Liver (tissue), 3 donors: ENCODE results near the gene MPPED2.

Source experiments
- CTCF ChIP-seq: fragments of 150-350 bp; IDR thresholded peaks from 2 replicates; pipeline ENCODE4 v1.5.1; 2017; ENCODE audit warnings: improper control_type of control experiment, low read depth, low read length; ENCODE audit not compliant: missing input control
- EGR1 ChIP-seq, 2 donors: IDR thresholded peaks; 2 replicates each; pipeline ENCODE4 v1.6.1; 2016 to 2018; ENCODE audit warnings: antibody characterized with exemption in 2 of 2, low read depth in 2 of 2
- GABPA ChIP-seq, 2 donors: IDR thresholded peaks in 1 of 2; conservative IDR thresholded peaks in 1 of 2; 2 replicates each; pipeline ENCODE4 v1.6.1; 2016; ENCODE audit warnings: antibody characterized with exemption in 2 of 2, mild to moderate bottlenecking in 1 of 2, moderate library complexity in 1 of 2
- JUND ChIP-seq, 2 donors: IDR thresholded peaks; 2 replicates each; pipeline ENCODE4 v1.6.1; 2016; ENCODE audit warnings: antibody characterized with exemption in 2 of 2
- MAX ChIP-seq: IDR thresholded peaks from 2 replicates; pipeline ENCODE4 v1.6.1; 2016; ENCODE audit warnings: antibody characterized with exemption
- NR2F2 ChIP-seq: IDR thresholded peaks from 2 replicates; pipeline ENCODE4 v1.6.1; 2016; ENCODE audit warnings: antibody characterized with exemption
- RAD21 ChIP-seq, 2 donors: IDR thresholded peaks; 2 replicates each; pipeline ENCODE4 v1.6.1; 2016; ENCODE audit warnings: antibody characterized with exemption in 2 of 2, mild to moderate bottlenecking in 2 of 2
- YY1 ChIP-seq: IDR thresholded peaks from 2 replicates; pipeline ENCODE4 v1.6.1; 2016; ENCODE audit warnings: antibody characterized with exemption, mild to moderate bottlenecking
- TF ChIP-seq, protein P1 (sequence below): IDR thresholded peaks from 2 replicates; pipeline ENCODE4 v1.6.1; 2016; ENCODE audit warnings: antibody characterized with exemption, mild to moderate bottlenecking
- donor health status: healthy.
- donor health status: healthy.

DNA sequence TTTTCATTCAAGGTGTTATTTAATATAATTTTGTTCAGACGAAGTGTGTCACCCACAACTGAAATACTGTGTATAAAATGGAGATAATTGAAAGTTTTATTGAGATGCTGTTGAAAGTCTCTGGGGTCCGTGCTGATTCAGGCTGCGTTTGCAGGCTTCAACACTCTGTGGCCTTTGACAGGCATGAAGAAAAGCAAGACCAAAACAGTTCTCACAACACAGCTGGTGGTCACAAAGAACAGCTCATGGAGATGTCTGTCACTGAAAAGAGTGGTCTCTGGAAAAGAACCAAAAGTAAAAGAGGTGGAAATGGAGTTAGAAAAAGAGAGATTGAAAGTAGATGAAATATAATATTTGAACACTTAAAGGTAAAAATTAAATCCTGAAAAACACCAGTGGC, 9.8 kb upstream of the MPPED2 start:
- no peak for TF ChIP-seq CTCF
- TF ChIP-seq YY1 = no peak
- TF ChIP-seq EGR1 (IDR thresholded peaks at IDR 0.05; ENCODE audit: low read depth in 2 of 2) = no peak
- no peak for TF ChIP-seq MAX
- no peak for TF ChIP-seq JUND (IDR thresholded peaks at IDR 0.05)
- TF ChIP-seq NR2F2 = no peak
- TF ChIP-seq, protein P1, sequence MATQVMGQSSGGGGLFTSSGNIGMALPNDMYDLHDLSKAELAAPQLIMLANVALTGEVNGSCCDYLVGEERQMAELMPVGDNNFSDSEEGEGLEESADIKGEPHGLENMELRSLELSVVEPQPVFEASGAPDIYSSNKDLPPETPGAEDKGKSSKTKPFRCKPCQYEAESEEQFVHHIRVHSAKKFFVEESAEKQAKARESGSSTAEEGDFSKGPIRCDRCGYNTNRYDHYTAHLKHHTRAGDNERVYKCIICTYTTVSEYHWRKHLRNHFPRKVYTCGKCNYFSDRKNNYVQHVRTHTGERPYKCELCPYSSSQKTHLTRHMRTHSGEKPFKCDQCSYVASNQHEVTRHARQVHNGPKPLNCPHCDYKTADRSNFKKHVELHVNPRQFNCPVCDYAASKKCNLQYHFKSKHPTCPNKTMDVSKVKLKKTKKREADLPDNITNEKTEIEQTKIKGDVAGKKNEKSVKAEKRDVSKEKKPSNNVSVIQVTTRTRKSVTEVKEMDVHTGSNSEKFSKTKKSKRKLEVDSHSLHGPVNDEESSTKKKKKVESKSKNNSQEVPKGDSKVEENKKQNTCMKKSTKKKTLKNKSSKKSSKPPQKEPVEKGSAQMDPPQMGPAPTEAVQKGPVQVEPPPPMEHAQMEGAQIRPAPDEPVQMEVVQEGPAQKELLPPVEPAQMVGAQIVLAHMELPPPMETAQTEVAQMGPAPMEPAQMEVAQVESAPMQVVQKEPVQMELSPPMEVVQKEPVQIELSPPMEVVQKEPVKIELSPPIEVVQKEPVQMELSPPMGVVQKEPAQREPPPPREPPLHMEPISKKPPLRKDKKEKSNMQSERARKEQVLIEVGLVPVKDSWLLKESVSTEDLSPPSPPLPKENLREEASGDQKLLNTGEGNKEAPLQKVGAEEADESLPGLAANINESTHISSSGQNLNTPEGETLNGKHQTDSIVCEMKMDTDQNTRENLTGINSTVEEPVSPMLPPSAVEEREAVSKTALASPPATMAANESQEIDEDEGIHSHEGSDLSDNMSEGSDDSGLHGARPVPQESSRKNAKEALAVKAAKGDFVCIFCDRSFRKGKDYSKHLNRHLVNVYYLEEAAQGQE = no peak
- no peak for TF ChIP-seq GABPA (IDR thresholded peaks at IDR 0.05 in 1 of 2, conservative IDR thresholded peaks at IDR 0.05 in 1 of 2)
- TF ChIP-seq RAD21 (IDR thresholded peaks at IDR 0.05) = no peak
